HG02642 (cell line): ENCODE measurements around the gene EEF1A2.
A peak's percentile ranks its signal among the peaks of the same experiment; 100 is the strongest.
"Not testable (repeated sequence)": the region's sequence is repeated elsewhere in the genome, so short reads cannot be mapped to it uniquely, and the experiment has no call there.

Experiments used
- ATAC-seq: cut with Tn5 transposase; IDR thresholded peaks from one replicate; pipeline ENCODE4 v1.9.1; 2021; ENCODE audit warnings: mild to moderate bottlenecking; ENCODE audit not compliant: unreplicated experiment, poor library complexity

EEF1A2 gene

DNA sequence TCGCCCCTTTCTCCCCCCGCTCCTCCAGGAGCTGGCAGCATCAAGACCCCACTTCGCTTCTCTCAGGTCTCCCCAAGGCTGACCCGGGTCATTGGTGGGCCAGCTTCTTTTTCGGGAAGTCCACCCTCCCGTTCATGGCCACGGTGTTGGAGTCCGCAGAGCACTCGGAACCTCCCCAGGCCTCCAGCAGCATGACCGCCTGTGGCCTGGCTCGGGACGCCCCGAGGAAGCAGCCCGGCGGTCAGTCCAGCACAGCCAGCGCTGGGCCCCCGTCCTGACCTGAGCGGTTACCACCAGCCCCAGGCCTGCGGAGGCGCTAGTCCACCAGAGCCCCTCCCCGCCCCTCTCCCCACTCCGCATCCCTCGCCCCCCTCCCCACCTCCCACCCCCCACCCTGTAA lies 22.7 kb upstream of the EEF1A2 start:
- ATAC-seq, result no peak

GRCh38 chr20:63520934-63521601 lies 22.2 kb upstream of the EEF1A2 start:
- ATAC-seq, result peak; percentile 38

DNA sequence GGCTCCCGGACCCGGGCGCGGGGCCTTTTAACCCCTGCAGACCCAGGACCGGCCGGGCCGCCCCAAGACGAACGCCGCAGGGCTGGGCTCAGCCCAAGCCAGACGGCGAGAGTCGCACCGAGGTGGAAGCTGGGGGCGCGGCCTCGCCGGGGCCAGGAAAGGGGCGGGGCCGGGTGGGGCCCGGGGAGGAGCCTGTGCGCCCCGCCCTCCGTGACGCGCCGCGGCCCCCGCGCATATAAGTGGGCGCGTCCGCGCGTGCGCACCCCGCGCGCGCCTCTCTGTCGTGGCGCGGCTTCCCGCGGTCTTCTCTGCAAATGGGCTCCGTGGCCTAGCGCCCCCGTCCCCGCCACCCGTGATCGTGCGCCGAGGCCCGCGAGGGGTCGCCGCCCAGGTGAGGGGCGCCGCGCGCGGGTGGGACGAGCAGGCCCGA lies 21.6 kb upstream of the EEF1A2 start, which contains the start of gene PPDPF:
TSS of gene PPDPF (plus strand) at position 262 of the 430 bp plus-strand sequence. CDS start 544 bp downstream, outside the sequence.
- peak; percentile 76 for ATAC-seq

- ATAC-seq, result peak; percentile 37
Observed at GRCh38 chr20:63519668-63520503, 21.0 kb upstream of the EEF1A2 start.

GRCh38 chr20:63518946-63519667 lies 20.2 kb upstream of the EEF1A2 start:
- no peak for ATAC-seq

DNA sequence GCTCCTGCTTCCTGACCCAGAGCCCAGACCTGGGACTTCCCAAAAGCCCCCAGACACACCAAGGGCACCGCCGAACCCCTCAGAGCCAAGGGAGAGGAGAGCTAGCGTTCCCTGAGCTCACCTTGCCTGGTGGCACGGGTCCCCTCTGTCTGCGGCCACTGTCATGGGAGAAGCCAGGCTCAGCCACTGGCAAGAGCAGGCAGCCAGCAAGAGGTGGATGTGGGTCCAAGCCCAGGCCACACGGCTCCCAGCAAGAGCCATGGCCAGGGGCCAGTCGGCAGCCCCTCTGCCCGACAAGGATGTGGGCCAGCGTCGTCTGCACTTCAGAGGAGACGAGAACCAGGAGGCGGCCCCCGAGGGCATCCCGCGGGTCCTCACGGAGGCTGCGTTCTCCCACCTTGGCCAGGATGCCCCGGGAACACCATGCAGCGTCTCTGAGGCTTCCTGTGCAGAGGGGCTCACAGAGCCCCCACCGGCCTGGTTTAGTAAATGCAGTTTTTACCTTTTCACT lies 19.5 kb upstream of the EEF1A2 start:
- ATAC-seq, result no peak

DNA sequence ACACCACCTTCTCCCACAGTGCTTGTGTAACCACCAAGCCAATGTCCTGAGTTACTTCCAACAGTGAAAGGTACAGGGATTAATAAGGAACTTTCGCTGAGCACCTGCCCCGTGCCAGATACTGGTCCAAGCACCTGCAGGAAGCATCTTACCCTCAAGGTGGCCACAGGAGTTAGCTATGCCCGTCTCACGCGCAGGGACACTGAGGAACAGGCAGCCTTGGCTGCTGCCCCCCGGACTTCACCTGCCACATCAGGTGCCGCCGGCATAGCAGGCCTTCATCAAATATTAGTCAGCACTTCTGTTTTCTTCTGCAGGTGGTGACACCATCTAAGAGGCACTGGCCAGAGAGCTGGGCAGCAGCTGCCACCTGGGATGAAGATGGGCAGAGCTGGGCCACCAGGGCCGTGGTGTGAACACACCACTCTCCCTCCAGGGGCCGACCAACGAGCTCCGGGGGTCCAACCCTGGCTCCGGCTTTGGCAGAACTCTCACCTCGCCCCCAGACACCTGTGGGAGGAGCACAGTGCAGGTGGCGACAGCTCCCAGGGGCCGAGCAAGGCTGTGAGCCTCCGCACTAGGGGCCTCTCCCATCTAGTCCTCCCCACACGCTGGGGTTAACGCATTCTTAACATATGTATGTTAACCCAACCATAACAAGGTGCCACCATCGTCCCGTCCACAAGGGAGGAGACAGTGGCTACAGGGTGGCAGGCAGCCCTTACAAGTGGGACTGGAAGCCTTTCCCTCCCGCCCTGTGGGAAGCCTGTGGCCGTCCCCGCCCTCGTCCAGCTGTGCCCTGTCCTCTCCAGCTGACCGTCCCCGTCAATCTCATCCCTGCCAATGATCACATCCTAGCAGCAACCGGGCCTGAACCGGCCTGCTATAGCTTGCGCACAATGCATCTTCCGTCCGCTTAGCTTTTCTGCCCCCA lies 18.8 kb upstream of the EEF1A2 start:
- no peak for ATAC-seq

- not testable (repeated sequence) for ATAC-seq
Observed at GRCh38 chr20:63514520-63514919, 15.6 kb upstream of the EEF1A2 start.

- no peak for ATAC-seq
Observed at GRCh38 chr20:63513207-63513606, 14.3 kb upstream of the EEF1A2 start.

DNA sequence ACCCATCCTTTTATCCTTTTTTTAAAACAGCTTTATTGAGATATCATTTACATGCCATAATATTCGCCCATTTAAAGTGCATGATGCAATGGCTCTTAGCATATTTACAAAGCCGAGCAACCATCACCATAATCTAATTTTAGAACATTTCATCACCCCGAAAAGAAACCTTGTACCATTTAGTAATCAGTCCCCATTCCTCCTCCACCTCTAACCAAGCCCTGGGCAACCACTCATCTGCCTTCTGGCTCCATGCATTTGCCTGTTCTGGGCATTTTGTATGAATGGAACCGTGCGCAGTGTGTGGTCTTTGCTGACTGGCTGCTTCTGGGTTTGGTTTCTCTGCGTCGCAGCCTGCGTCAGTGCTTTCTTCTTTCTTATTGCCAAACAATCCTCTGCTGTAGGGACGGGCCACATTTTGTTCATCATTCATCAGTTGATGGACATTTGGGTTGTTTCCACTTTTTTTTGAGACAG lies 10.2 kb upstream of the EEF1A2 start:
- ATAC-seq, result no peak

DNA sequence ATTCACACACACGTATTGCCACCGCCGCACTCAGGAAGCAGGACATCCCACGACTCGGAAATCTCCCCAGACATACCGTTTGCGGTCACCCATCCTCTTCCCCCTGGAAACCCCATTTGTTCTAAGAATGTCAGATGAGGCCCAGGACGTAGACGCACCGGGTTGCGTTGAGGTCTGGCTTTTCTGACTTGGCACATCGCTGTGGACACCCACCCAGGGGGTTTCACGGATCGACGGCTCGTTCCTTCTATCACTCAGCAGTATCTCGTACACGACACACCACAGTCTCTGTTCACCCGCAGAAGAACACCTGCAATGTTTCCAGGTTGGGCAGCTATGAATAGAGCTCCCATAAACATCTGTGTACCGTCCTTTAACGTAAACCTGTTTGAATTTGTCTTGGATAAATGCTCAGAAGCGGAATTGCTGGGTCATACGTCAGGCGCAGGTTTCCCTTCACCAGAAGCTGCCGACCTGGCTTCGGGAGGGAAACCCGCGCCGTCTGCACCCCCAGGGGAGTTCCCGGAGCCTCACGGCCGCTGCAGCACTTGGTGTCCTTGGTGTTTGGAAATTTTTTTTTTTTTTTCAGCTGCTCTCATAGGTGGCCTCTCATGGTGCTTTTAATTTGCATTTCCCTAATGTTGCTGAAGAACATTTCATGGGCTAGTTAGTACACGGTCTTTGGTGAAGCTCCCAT lies 9.3 kb upstream of the EEF1A2 start:
- no peak for ATAC-seq

DNA sequence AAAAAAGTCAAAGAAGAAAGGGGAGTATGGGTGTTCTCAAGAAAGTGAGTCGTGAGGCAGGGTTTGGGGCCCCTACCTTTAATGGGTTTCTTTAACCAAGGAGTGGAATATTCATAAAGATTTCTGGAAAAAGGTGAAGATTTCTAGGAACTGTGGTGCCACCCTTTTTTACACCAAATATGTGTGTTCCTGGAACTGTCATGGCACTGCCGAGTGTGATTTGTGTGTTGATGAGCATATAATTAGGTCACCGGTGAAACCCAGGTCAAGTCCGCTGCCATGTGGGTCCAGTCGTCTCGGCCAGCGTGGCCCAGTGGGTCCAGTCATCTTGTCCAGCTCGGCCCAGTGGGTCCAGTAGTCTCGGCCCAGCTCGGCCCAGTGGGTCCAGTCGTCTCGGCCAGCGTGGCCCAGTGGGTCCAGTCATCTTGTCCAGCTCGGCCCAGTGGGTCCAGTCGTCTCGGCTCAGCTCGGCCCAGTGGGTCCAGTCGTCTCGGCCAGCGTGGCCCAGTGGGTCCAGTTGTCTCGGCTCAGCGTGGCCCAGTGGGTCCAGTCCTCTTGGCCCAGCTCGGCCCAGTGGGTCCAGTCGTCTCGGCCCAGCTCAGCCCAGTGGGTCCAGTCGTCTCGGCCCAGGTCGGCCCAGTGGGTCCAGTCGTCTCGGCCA lies 8.3 kb upstream of the EEF1A2 start:
- ATAC-seq, result no peak

- no peak for ATAC-seq
Observed at GRCh38 chr20:63505723-63506122, 6.8 kb upstream of the EEF1A2 start.

DNA sequence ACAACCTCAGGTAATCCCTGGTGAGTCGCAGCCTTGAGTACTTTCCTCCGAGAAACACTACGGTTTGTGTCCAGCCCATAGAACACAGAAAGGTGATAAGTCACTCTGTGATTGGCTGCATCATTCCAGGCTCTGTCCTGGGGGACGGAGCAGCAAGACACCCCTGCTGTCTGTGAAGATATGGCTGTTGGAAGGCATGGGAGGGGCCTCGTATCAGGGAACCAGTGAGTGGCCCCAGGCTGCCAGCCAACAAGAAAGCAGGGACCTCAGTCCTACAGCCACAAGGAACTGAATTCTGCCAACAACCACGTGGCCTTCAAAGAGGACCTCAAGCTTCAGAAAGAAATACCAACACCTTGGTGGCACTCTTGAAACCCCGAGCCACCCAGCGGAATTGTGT lies 6.4 kb upstream of the EEF1A2 start:
- no peak for ATAC-seq

DNA sequence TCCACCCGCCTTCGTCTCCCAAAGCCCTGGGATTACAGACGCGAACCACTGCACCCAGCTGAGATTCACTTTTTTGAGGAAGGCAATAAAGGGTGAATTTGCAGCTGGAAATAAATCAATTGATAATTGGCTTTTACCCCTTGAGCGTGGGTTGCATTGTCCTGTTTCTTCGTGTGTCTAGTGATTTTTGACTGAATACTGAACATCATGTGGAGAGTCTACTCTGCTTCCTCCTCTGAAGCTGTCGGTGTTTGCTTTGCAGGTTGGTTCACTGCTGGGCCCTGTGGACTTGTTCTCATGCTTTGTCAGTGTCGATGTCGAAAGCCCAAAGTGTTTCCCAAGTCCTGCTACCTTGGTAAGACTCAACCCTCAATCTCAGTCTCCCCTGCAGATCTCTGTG lies 5.8 kb upstream of the EEF1A2 start:
- no peak for ATAC-seq

DNA sequence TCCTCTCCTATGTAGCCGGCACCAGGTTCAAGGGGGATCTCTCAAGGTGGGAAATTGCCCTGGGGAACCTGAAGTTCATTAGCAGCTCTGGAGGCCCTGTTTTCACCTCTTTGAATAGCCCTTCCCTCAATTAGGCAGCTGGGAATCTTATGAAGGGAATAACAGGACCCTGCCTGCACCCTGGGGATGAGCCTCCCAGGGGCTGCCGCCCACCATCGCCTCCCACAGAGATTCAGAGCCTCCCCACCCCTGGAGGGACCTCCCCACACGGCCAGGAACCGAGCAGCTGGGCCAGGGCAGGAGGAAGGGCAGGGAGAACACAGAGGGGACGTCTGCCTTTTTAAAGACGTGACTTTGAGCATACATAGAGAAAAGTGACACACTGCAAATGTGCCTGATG lies 4.6 kb upstream of the EEF1A2 start:
- ATAC-seq, result no peak

DNA sequence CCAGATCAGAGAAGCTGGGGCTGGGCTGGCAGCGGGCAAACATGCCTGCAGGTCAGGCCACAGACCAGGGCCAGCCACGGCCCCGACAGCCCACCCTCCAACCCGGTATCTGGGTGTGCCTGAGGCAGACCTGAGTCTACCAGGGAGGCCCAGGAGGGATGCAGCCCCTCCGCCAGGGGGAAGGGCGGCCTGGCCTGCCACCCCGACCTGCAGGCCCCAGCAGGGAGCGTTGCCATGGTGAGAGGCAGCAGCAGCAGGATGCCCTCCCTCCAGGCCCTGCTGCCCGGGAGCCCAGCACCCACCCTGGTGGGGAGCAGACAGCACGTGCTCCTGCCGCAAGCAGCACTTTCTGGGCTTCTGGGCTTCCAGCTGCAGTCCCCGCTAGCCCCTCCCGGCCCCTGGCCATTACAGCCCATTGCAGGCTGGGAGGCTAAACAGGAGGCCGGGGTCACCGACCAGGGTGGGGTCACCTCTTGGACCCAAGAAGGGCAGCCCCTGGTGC lies 3.8 kb upstream of the EEF1A2 start:
- ATAC-seq, result no peak
